Kidney epithelial cell (primary cell): ENCODE data around the gene MEGF11. TPM values are rescaled to one million over a fixed set of nuclear protein-coding genes. Genes with fewer than 3 reads are reported as not detected.

Experiments used
- DNase-seq: peaks from one replicate; pipeline ENCODE4 v3.0.0-alpha.2; 2010; ENCODE audit warnings: low read depth
- H3K27me3 ChIP-seq: 2 replicates; pipeline ENCODE4 v1.6.0; 2011; ENCODE audit warnings: low read length; ENCODE audit not compliant: control insufficient read depth, insufficient read depth
- H3K36me3 ChIP-seq: 2 replicates; pipeline ENCODE4 v1.5.1; 2011; ENCODE audit warnings: low read length; ENCODE audit not compliant: control insufficient read depth, insufficient read depth
- H3K4me3 ChIP-seq: 2 replicates; pipeline ENCODE4 v1.5.1; 2011; ENCODE audit warnings: low read depth, mild to moderate bottlenecking, control low read depth, low read length
- total RNA-seq: library from RNA; depleted of rRNA; stranded (reverse); fragments of >200 nt; gene quantifications from 2 replicates; pipeline ENCODE4 v1.2.3, GENCODE V29; 2015
- TF ChIP-seq, protein P1 (sequence below): IDR thresholded peaks from 2 replicates; pipeline ENCODE4 v1.5.1; 2011; ENCODE audit warnings: mild to moderate bottlenecking, moderate library complexity, low read length, control low read depth, inconsistent platforms; ENCODE audit not compliant: insufficient read depth, poor library complexity, severe bottlenecking

Gene MEGF11
- total RNA-seq, 1 donor from 2014 or later = 0.63 TPM

DNA sequence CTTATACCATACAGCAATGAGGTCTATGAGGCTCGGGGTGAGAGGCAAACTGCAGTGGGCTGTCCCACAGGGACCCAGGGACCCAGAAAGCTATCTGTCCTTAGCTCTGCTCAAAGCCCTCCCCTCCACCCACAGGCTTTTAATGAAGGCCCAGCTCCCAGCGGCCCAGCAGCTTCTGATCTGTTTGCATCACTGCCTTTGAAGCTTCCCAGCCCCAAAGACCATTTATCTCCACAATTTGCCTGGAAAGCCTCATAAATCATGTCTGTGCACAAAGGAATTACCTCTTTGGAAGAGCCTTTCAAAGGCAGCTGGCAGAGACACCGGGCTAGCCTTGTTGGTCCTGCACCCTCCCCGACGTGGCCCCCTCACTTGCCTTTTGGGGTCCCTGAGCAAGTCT, 260.3 kb downstream of the MEGF11 start:
- TF ChIP-seq, protein P1, sequence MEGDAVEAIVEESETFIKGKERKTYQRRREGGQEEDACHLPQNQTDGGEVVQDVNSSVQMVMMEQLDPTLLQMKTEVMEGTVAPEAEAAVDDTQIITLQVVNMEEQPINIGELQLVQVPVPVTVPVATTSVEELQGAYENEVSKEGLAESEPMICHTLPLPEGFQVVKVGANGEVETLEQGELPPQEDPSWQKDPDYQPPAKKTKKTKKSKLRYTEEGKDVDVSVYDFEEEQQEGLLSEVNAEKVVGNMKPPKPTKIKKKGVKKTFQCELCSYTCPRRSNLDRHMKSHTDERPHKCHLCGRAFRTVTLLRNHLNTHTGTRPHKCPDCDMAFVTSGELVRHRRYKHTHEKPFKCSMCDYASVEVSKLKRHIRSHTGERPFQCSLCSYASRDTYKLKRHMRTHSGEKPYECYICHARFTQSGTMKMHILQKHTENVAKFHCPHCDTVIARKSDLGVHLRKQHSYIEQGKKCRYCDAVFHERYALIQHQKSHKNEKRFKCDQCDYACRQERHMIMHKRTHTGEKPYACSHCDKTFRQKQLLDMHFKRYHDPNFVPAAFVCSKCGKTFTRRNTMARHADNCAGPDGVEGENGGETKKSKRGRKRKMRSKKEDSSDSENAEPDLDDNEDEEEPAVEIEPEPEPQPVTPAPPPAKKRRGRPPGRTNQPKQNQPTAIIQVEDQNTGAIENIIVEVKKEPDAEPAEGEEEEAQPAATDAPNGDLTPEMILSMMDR = no peak
- no peak for DNase-seq
- Histone ChIP-seq H3K27me3 (peaks cover 6% of the 10 kb centered on the region), H3K36me3 (no peaks in the 10 kb centered on the region), H3K4me3 (no peak overlapping the region)

- peaks cover 3% of the 10 kb centered on the region for H3K27me3 ChIP-seq
- no peak overlapping the region for H3K4me3 ChIP-seq
- TF ChIP-seq, protein P1 = no peak
- no peak for DNase-seq
- H3K36me3 ChIP-seq = no peaks in the 10 kb centered on the region
Observed at GRCh38 chr15:65991721-65992483, 261.6 kb downstream of the MEGF11 start.

DNA sequence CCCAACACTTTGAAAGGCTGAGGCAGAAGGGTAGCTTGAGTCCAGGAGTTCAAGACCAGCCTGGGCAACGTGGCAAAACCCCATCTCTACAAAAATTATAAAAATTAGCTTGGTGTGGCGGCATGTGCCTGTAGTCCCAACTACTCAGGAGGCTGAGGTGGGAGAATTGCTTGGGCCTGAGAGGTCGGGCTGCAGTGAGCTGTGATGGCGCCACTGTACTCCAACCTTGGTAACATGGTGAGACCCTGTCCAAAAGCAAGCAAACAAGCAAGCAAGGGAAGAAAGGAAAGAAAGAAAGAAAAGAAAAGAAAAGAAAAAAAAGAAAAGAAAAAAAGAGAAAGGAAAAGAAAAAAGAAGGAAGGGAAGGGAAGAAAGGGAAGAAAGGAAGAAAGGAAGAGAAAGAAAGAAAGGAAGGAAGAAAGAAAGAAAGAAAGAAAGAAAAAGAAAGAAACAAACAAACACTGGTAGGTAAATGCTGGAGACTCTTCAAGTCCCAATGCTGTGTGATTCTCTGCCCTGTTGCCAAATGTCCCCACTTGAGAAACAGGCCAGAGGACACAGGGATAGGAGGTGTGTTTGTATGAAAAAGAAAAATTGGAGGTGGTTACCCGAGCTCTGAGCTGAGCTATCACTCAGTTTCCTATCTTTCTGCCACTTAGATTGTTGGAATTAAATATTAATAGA, 263.1 kb downstream of the MEGF11 start:
- TF ChIP-seq, protein P1 = no peak
- H3K27me3 ChIP-seq = peaks cover 3% of the 10 kb centered on the region
- H3K4me3 ChIP-seq = no peak overlapping the region
- H3K36me3 ChIP-seq = no peaks in the 10 kb centered on the region
- no peak for DNase-seq

- Histone ChIP-seq H3K27me3 (peaks cover 4% of the 10 kb centered on the region), H3K4me3 (no peak overlapping the region)
- TF ChIP-seq, protein P1 = no peak
Observed at GRCh38 chr15:65987100-65987499, 266.4 kb downstream of the MEGF11 start.

GRCh38 chr15:65986416-65986815, 267.1 kb downstream of the MEGF11 start:
- DNase-seq = peak; percentile 72
- TF ChIP-seq, protein P1 = no peak
- Histone ChIP-seq H3K4me3 (no peak overlapping the region), H3K27me3 (peaks cover 4% of the 10 kb centered on the region), H3K36me3 (no peaks in the 10 kb centered on the region)

More at GRCh38 chr15:65987100-65987499, 266.4 kb downstream of the MEGF11 start:
- no peaks in the 10 kb centered on the region for H3K36me3 ChIP-seq
- DNase-seq = no peak
